A673 (cell line): Measurements from ENCODE around the gene PEDS1. TPM values are rescaled to one million over a fixed set of nuclear protein-coding genes. Genes with fewer than 3 reads are reported as not detected.
A peak's percentile ranks its signal among the peaks of the same experiment; 100 is the strongest.

Source experiments
- BruUV-seq: library from RNA; stranded (reverse); fragments of 400-500 nt; replicated peaks from 2 replicates; lab custom pipeline; 2021; lab: Mats Ljungman, UMichigan
- CTCF ChIA-PET: fragments of 300-600 bp; sonication (Branson Sonifier 250); formaldehyde crosslinking; loops from one replicate; lab custom pipeline; 2022; ENCODE audit warnings: antibody characterized with exemption; lab: Charles Lee
- POLR2A ChIA-PET: fragments of 300-600 bp; sonication (Branson Sonifier 250); formaldehyde crosslinking; loops from one replicate; lab custom pipeline; 2022; ENCODE audit warnings: antibody characterized with exemption; ENCODE audit not compliant: low non-redundant PET; lab: Charles Lee
- DNase-seq: peaks from one replicate; pipeline ENCODE4 v3.0.0-alpha.2; 2015; ENCODE audit warnings: low spot score
- H3K27ac ChIP-seq: fragments of 200-600 bp; sonication (generic); 2 replicates; pipeline ENCODE4 v1.5.1; 2016; ENCODE audit warnings: mixed run types, low read depth, mild to moderate bottlenecking, mixed read lengths, antibody characterized with exemption, low read length; ENCODE audit not compliant: poor library complexity, severe bottlenecking
- H3K27me3 ChIP-seq: fragments of 200-600 bp; sonication (generic); replicated peaks from 2 replicates; pipeline ENCODE4 v1.6.1; 2017; ENCODE audit warnings: mixed run types, low read depth, mild to moderate bottlenecking, mixed read lengths, antibody characterized with exemption, low read length; ENCODE audit not compliant: insufficient read depth, poor library complexity
- H3K36me3 ChIP-seq: fragments of 200-600 bp; sonication (generic); 2 replicates; pipeline ENCODE4 v1.6.1; 2016; ENCODE audit warnings: mixed run types, mild to moderate bottlenecking, mixed read lengths, antibody characterized with exemption, low read length; ENCODE audit not compliant: insufficient read depth, poor library complexity, severe bottlenecking
- H3K4me1 ChIP-seq: fragments of 200-600 bp; sonication (generic); 2 replicates; pipeline ENCODE4 v1.6.1; 2017; ENCODE audit warnings: mixed run types, mild to moderate bottlenecking, mixed read lengths, antibody characterized with exemption, low read length; ENCODE audit not compliant: insufficient read depth, poor library complexity, severe bottlenecking
- H3K4me3 ChIP-seq: fragments of 200-600 bp; sonication (generic); 2 replicates; pipeline ENCODE4 v1.5.1; 2016; ENCODE audit warnings: low read depth, mixed run types, mild to moderate bottlenecking, mixed read lengths, low read length; ENCODE audit not compliant: poor library complexity, severe bottlenecking
- H3K9me3 ChIP-seq: fragments of 200-600 bp; sonication (generic); 2 replicates; pipeline ENCODE4 v1.6.1; 2016; ENCODE audit warnings: mixed run types, low read depth, mild to moderate bottlenecking, mixed read lengths, antibody characterized with exemption, low read length; ENCODE audit not compliant: poor library complexity, severe bottlenecking
- EZH2 ChIP-seq: fragments of 200-600 bp; sonication (generic); IDR thresholded peaks from 2 replicates; pipeline ENCODE4 v1.6.1; 2017; ENCODE audit warnings: borderline replicate concordance, low read depth, mild to moderate bottlenecking, mixed read lengths, antibody characterized with exemption, low read length; ENCODE audit not compliant: poor library complexity, severe bottlenecking
- intact Hi-C: fragments of 100-400 bp; cut with micrococcal nuclease; formaldehyde crosslinking; loops from one replicate; pipeline ENCODE4 v1.10.0; 2022; ENCODE audit not compliant: unreplicated experiment
- total RNA-seq: library from RNA; stranded (reverse); gene quantifications from 2 replicates; pipeline ENCODE4 v1.2.3, GENCODE V29; 2021
- TF ChIP-seq, protein P1 (sequence below): fragments of 300-800, 200-600 bp; sonication (generic); conservative IDR thresholded peaks from 2 replicates; pipeline ENCODE4 v1.5.1; 2017; ENCODE audit warnings: low read depth, mild to moderate bottlenecking, antibody characterized with exemption, low read length, moderate library complexity, mixed read lengths

The PEDS1 gene
- total RNA-seq, 1 experiment from 2014 or later, result 25.9 TPM

DNA sequence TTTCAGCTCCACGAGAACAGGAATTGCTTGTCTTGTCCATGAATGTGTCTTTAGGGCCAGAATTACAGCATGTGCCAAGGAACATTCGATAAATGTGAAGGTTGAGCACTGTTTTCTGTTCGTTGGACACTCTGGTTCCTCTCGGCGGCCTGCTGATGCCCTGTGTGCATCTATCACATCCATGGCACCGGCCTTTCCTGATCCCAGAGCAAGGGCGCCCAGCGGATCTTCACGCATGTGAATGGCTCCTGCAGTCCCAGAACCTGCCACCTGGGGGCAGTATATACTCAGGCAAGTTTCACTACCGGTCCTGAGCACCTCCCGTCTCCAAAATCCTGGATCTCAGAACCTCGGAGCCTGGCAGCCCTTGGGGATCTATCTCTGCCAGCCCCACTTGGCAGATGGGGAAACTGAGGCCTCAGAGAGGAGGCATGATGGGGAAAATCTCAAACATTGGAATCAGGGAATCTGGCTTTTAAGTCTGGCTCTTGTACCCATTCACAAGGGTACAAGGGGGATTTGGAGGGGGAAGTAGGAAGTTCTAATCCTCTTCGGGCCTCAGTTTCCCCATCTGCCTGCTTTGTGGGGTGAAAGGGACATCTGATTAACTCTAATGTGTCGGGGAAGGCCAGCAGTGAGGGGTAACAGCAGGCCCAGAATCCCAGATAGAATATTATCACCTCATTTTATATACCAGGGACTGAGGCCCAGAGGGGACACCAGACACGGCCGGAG is 32.8 kb upstream of the PEDS1 start:
- POLR2A ChIA-PET, result interaction anchor here (0.6 kb wide), 1 partner anchor 306 kb away, joined by 4 read pairs; no protein-coding TSS in a partner anchor
- no peaks in the 10 kb centered on the region for H3K27me3 ChIP-seq
- no peaks in the 10 kb centered on the region for H3K9me3 ChIP-seq
- H3K4me1 ChIP-seq, result peaks cover 34% of the 10 kb centered on the region
- CTCF ChIA-PET, result interaction anchor here (0.6 to 1.0 kb wide), 7 partner anchors 278 to 602 kb away, joined by 3 to 9 read pairs (median 4); no protein-coding TSS in a partner anchor
- no peak overlapping the region for H3K4me3 ChIP-seq
- no peaks in the 10 kb centered on the region for H3K36me3 ChIP-seq
- DNase-seq, result peak; percentile 91
- no TSS peak for BruUV-seq
- no peak overlapping the region for H3K27ac ChIP-seq
- intact Hi-C loops, result loop anchor here (1.0 to 5.0 kb wide), 3 partner anchors 274 to 601 kb away; no protein-coding TSS in a partner anchor
- TF ChIP-seq, protein P1, sequence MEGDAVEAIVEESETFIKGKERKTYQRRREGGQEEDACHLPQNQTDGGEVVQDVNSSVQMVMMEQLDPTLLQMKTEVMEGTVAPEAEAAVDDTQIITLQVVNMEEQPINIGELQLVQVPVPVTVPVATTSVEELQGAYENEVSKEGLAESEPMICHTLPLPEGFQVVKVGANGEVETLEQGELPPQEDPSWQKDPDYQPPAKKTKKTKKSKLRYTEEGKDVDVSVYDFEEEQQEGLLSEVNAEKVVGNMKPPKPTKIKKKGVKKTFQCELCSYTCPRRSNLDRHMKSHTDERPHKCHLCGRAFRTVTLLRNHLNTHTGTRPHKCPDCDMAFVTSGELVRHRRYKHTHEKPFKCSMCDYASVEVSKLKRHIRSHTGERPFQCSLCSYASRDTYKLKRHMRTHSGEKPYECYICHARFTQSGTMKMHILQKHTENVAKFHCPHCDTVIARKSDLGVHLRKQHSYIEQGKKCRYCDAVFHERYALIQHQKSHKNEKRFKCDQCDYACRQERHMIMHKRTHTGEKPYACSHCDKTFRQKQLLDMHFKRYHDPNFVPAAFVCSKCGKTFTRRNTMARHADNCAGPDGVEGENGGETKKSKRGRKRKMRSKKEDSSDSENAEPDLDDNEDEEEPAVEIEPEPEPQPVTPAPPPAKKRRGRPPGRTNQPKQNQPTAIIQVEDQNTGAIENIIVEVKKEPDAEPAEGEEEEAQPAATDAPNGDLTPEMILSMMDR, result peak; percentile 94
- no peak for TF ChIP-seq EZH2

DNA sequence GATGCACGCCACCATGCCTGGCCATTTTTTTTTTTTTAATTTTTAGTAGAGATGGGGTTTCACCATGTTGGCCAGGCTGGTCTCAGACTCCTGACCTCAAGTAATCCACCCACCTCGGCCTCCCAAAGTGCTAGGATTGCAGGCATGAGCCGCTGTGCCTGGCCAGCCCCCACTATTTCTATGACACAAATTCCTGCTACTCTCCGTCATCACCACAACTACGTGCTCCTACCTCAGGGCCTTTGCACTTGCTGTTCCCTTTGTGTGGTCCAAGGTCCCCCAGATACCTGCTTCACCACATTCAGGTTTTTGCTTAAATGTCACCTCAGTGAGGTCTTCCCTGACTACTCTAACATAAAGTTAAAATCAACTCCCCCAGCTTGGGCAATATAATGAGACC is 31.9 kb upstream of the PEDS1 start:
- no peak overlapping the region for H3K27ac ChIP-seq
- POLR2A ChIA-PET, result no interaction called here
- intact Hi-C loops, result loop anchor here (5.0 kb wide), 1 partner anchor 602 kb away; no protein-coding TSS in a partner anchor

DNA sequence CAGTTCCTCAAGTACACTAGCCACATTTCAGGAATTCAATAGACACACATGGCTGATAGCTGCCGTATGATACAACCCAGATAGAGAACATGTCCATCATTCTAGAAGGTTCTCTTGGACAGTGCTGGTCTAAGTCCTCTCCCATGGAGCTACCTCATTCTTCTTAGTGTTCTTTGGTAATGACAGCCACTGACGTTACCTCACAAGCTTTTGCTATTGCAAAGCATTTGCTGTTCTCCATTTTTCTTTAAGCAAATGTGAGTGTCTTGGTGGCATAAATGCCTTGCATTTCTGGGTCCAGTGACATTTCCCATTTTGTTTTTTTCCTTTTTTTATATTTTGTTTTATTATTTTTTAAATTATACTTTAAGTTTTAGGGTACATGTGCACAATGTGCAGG is 28.8 kb upstream of the PEDS1 start:
- no peaks in the 10 kb centered on the region for H3K27me3 ChIP-seq
- no peaks in the 10 kb centered on the region for H3K36me3 ChIP-seq
- ChIA-PET POLR2A (no interaction called here), CTCF (no interaction called here)
- H3K9me3 ChIP-seq, result no peaks in the 10 kb centered on the region
- intact Hi-C loops, result no loop called here
- no peak overlapping the region for H3K27ac ChIP-seq
- no TSS peak for BruUV-seq
- no peak for DNase-seq
- H3K4me3 ChIP-seq, result no peak overlapping the region
- peaks cover 17% of the 10 kb centered on the region for H3K4me1 ChIP-seq
- TF ChIP-seq, protein P1, result no peak
- no peak for TF ChIP-seq EZH2

More for the DNA sequence above, 31.9 kb upstream of the PEDS1 start:
- TF ChIP-seq EZH2, result no peak
- TF ChIP-seq, protein P1, result no peak
- Histone ChIP-seq H3K36me3 (no peaks in the 10 kb centered on the region), H3K4me1 (peaks cover 34% of the 10 kb centered on the region), H3K9me3 (no peaks in the 10 kb centered on the region), H3K27me3 (no peaks in the 10 kb centered on the region), H3K4me3 (no peak overlapping the region)
- no peak for DNase-seq
- BruUV-seq, result no TSS peak
- CTCF ChIA-PET, result interaction anchor here (0.6 to 1.0 kb wide), 6 partner anchors 279 to 603 kb away, joined by 3 to 5 read pairs (median 4); no protein-coding TSS in a partner anchor
